Caco-2 (cell line): ENCODE data around the gene UBR3. TPM values are rescaled to one million over a fixed set of nuclear protein-coding genes. Genes with fewer than 3 reads are reported as not detected.
A peak's percentile ranks its signal among the peaks of the same experiment; 100 is the strongest.

Experiments used
- BruUV-seq: library from RNA; stranded (reverse); fragments of 400-500 nt; replicated peaks from 2 replicates; lab custom pipeline; 2021; lab: Mats Ljungman, UMichigan
- CTCF ChIA-PET: fragments of 300-600 bp; sonication (Branson Sonifier 250); formaldehyde crosslinking; loops from one replicate; lab custom pipeline; 2022; ENCODE audit warnings: antibody characterized with exemption; lab: Charles Lee
- POLR2A ChIA-PET: fragments of 300-600 bp; sonication (Branson Sonifier 250); formaldehyde crosslinking; loops from one replicate; lab custom pipeline; 2022; ENCODE audit warnings: antibody characterized with exemption; lab: Charles Lee
- DNase-seq, 2 experiments: peaks; one replicate each; pipeline versions ENCODE4 v3.0.0 to v3.0.0-alpha.2; 2020 to 2022
- H3K27me3 ChIP-seq: replicated peaks from 2 replicates; pipeline ENCODE4 v1.6.0; 2011; ENCODE audit warnings: low read length; ENCODE audit not compliant: control insufficient read depth, insufficient read depth
- H3K36me3 ChIP-seq: 2 replicates; pipeline ENCODE4 v1.5.1; 2011; ENCODE audit warnings: low read length; ENCODE audit not compliant: control insufficient read depth, insufficient read depth
- H3K4me1 ChIP-seq: fragments of 250-450 bp; sonication (Bioruptor Pico); 2 replicates; pipeline ENCODE4 v1.5.1; 2020; ENCODE audit warnings: mild to moderate bottlenecking
- H3K4me3 ChIP-seq: 2 replicates; pipeline ENCODE4 v1.5.1; 2011; ENCODE audit warnings: low read depth, mild to moderate bottlenecking, control low read depth, low read length
- H3K9me3 ChIP-seq: fragments of 250-450 bp; sonication (Bioruptor Pico); 2 replicates; pipeline ENCODE4 v1.5.1; 2020; ENCODE audit warnings: mild to moderate bottlenecking, moderate library complexity
- H3K27ac Mint-ChIP-seq: one replicate; pipeline ENCODE4 v1.8.0; 2022; ENCODE audit warnings: mixed read lengths; ENCODE audit not compliant: unreplicated experiment
- H3K27me3 Mint-ChIP-seq: one replicate; pipeline ENCODE4 v1.8.0; 2022; ENCODE audit warnings: mixed read lengths; ENCODE audit not compliant: insufficient read depth, unreplicated experiment
- H3K36me3 Mint-ChIP-seq: one replicate; pipeline ENCODE4 v1.8.0; 2022; ENCODE audit warnings: mild to moderate bottlenecking, mixed read lengths; ENCODE audit not compliant: insufficient read depth, unreplicated experiment
- H3K4me1 Mint-ChIP-seq: one replicate; pipeline ENCODE4 v1.8.0; 2022; ENCODE audit warnings: low read depth, mixed read lengths; ENCODE audit not compliant: unreplicated experiment
- H3K4me3 Mint-ChIP-seq: one replicate; pipeline ENCODE4 v1.8.0; 2022; ENCODE audit warnings: mild to moderate bottlenecking, moderate library complexity, mixed read lengths; ENCODE audit not compliant: unreplicated experiment
- H3K9me3 Mint-ChIP-seq: one replicate; pipeline ENCODE4 v1.8.0; 2022; ENCODE audit warnings: mixed read lengths; ENCODE audit not compliant: unreplicated experiment
- intact Hi-C: fragments of 100-400 bp; cut with micrococcal nuclease; formaldehyde crosslinking; loops from one replicate; pipeline ENCODE4 v1.10.0; 2022; ENCODE audit not compliant: unreplicated experiment
- total RNA-seq: library from RNA; stranded (reverse); gene quantifications from 2 replicates; pipeline ENCODE4 v1.2.3, GENCODE V29; 2022
- TF ChIP-seq, protein P1 (sequence below), 2 experiments: fragments of 200-600 bp in 1 of 2; IDR thresholded peaks; 1 replicate in 1 of 2; 2 replicates in 1 of 2; pipeline versions ENCODE4 v1.5.1 to v1.8.0; 2011 to 2022; ENCODE audit warnings: antibody characterized with exemption in 1 of 2, control low read depth in 1 of 2, inconsistent platforms in 1 of 2, low read depth in 1 of 2, low read length in 1 of 2, mild to moderate bottlenecking in 1 of 2, moderate library complexity in 1 of 2; ENCODE audit not compliant: insufficient read depth in 1 of 2, severe bottlenecking in 1 of 2, unreplicated experiment in 1 of 2

UBR3 gene
- total RNA-seq, 1 experiment from 2014 or later: 35.7 TPM

DNA sequence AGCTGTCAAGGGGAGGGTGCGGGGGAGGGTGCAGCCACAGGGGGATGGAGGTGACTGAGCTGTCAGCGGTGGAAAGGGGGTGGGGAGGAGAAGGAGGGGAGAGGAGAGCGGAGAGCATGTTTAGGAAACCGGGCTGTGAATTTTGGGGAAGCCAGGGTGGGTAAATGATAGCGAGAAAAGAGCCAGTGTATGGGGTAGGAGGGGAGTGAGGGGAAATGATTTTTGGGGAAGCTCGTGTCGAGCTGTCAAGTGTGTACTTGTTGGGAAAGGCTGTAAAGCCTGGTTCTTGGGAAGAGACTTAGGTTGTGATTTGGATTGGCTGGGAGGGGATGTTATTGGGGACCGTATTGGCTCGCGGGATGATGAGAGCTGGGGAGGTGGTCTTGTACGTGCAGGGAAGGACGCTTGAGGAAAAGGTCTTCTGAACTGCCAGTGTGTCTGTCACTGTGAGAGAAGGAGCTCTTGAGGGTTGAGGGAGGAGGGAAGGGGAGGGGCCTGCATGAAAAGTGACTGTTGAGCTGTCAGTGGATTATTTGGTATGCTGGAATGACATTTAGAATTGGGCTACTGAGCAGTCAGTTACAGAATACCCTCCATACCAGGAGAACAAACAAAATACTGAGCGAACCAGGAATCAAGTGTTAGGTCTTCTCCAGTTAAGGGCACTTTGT, 1.0 kb downstream of the UBR3 start:
- H3K9me3 ChIP-seq: no peaks in the 10 kb centered on the region
- H3K4me3 ChIP-seq: peak overlapping the region; percentile 70
- H3K27me3 ChIP-seq: no peaks in the 10 kb centered on the region
- H3K9me3 Mint-ChIP-seq: no peaks in the 10 kb centered on the region
- H3K36me3 ChIP-seq: no peaks in the 10 kb centered on the region
- peak overlapping the region; percentile 92 for H3K4me3 Mint-ChIP-seq
- peaks cover 4% of the 10 kb centered on the region for H3K4me1 ChIP-seq
- BruUV-seq: no TSS peak
- intact Hi-C loops: loop anchor here (5.0 kb wide), 1 partner anchor 64 kb away; no protein-coding TSS in a partner anchor
- CTCF ChIA-PET: interaction anchor here (0.8 to 1.0 kb wide), 2 partner anchors 49 to 100 kb away, joined by 5 to 7 read pairs; no protein-coding TSS in a partner anchor
- H3K36me3 Mint-ChIP-seq: peaks cover 23% of the 10 kb centered on the region
- POLR2A ChIA-PET: interaction anchor here (1.0 kb wide), 2 partner anchors 9 to 114 kb away, joined by 3 read pairs; no protein-coding TSS in a partner anchor
- TF ChIP-seq, protein P1, sequence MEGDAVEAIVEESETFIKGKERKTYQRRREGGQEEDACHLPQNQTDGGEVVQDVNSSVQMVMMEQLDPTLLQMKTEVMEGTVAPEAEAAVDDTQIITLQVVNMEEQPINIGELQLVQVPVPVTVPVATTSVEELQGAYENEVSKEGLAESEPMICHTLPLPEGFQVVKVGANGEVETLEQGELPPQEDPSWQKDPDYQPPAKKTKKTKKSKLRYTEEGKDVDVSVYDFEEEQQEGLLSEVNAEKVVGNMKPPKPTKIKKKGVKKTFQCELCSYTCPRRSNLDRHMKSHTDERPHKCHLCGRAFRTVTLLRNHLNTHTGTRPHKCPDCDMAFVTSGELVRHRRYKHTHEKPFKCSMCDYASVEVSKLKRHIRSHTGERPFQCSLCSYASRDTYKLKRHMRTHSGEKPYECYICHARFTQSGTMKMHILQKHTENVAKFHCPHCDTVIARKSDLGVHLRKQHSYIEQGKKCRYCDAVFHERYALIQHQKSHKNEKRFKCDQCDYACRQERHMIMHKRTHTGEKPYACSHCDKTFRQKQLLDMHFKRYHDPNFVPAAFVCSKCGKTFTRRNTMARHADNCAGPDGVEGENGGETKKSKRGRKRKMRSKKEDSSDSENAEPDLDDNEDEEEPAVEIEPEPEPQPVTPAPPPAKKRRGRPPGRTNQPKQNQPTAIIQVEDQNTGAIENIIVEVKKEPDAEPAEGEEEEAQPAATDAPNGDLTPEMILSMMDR (IDR thresholded peaks at IDR 0.05; ENCODE audit: insufficient read depth in 1 of 2, low read depth in 1 of 2, low read length in 1 of 2, severe bottlenecking in 1 of 2, unreplicated experiment in 1 of 2): no peak
- peak; percentile 46 to 51 for DNase-seq
- H3K27me3 Mint-ChIP-seq: no peaks in the 10 kb centered on the region
- H3K4me1 Mint-ChIP-seq: peaks cover 19% of the 10 kb centered on the region
- peak overlapping the region; percentile 12 for H3K27ac Mint-ChIP-seq

DNA sequence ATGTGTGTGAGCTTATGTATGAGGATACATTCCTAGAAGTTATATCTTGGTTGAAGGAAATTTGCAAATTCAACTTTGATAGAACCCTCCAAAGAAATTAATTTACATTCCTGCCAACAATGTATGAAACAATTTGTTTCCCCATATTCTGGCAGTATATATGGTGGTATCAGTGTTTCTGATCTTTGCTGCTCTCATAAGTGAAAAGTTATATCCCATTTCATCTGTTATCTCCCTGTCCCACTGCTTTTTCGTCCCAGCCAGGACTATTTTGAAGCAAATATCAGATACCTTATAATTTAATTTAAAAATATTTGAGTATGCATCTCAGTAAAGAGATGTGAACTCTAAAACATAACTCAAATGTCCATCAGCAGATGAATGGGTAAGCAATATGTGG, 7.1 kb downstream of the UBR3 start:
- no TSS peak for BruUV-seq
- Mint-ChIP-seq H3K9me3 (no peaks in the 10 kb centered on the region), H3K27me3 (no peaks in the 10 kb centered on the region), H3K4me3 (no peak overlapping the region), H3K36me3 (peaks cover 9% of the 10 kb centered on the region), H3K27ac (no peak overlapping the region), H3K4me1 (peaks cover 6% of the 10 kb centered on the region)
- intact Hi-C loops: no loop called here
- no peak for DNase-seq
- TF ChIP-seq, protein P1 (IDR thresholded peaks at IDR 0.05; ENCODE audit: insufficient read depth in 1 of 2, low read depth in 1 of 2, low read length in 1 of 2, severe bottlenecking in 1 of 2, unreplicated experiment in 1 of 2): no peak
- Histone ChIP-seq H3K27me3 (no peaks in the 10 kb centered on the region), H3K36me3 (no peaks in the 10 kb centered on the region), H3K9me3 (no peaks in the 10 kb centered on the region), H3K4me3 (no peak overlapping the region), H3K4me1 (no peaks in the 10 kb centered on the region)
- POLR2A ChIA-PET: no interaction called here
- CTCF ChIA-PET: no interaction called here

DNA sequence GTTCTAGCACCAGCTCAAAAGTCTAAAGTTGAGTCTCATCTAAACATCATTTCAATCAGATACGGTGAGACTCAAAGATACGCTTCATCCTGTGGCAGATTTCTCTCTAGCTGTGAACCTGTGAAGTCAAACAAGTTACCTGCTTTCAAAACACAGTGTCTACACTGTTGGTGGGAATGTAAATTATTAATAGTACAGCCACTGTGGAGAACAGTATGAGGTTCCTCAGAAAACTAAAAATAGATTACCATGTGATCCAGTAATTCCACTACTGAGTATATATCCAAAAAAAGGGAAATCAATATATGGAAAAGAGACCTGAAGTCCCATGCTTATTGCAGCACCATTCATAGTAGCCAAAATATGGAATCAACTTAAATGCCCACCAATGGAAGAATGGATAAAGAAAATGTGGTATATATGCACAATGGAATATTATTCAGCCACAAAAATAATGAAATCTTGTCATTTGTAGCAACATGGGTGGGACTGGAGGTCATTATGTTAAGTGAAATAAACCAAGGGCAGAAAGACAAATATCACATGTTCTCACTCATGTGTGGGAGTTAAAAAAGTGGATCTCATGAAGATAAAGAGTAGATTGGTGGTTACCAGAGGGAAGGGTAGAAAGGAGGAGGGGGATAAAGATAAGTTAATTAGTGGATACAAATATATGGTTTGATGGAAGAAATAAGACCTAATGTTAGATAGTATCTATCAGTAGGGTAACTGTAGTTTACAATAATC, 11.7 kb downstream of the UBR3 start:
- Mint-ChIP-seq H3K27me3 (no peaks in the 10 kb centered on the region), H3K9me3 (no peaks in the 10 kb centered on the region), H3K4me3 (no peak overlapping the region), H3K36me3 (no peaks in the 10 kb centered on the region), H3K27ac (no peak overlapping the region), H3K4me1 (peaks cover 11% of the 10 kb centered on the region)
- DNase-seq: no peak
- intact Hi-C loops: no loop called here
- Histone ChIP-seq H3K36me3 (no peaks in the 10 kb centered on the region), H3K4me3 (no peak overlapping the region), H3K4me1 (no peaks in the 10 kb centered on the region), H3K27me3 (no peaks in the 10 kb centered on the region), H3K9me3 (no peaks in the 10 kb centered on the region)
- ChIA-PET CTCF (no interaction called here), POLR2A (no interaction called here)
- no TSS peak for BruUV-seq
- TF ChIP-seq, protein P1 (IDR thresholded peaks at IDR 0.05; ENCODE audit: insufficient read depth in 1 of 2, low read depth in 1 of 2, low read length in 1 of 2, severe bottlenecking in 1 of 2, unreplicated experiment in 1 of 2): no peak
